H1 (cell line): Measurements from ENCODE around the gene TEKTIP1. TPM values are rescaled to one million over a fixed set of nuclear protein-coding genes. Genes with fewer than 3 reads are reported as not detected.

Experiments used
- CTCF ChIA-PET: fragments of 300-600 bp; sonication (Branson Sonifier 250); formaldehyde crosslinking; loops from one replicate; lab custom pipeline; 2021; ENCODE audit not compliant: partially characterized antibody; lab: Charles Lee
- POLR2A ChIA-PET: fragments of 300-600 bp; sonication (Branson Sonifier 250); formaldehyde crosslinking; loops from one replicate; lab custom pipeline; 2021; ENCODE audit warnings: inconsistent platforms; ENCODE audit not compliant: partially characterized antibody; lab: Charles Lee
- DNase-seq, 2 experiments: peaks; one replicate each; pipeline versions ENCODE4 v3.0.0 to v3.0.0-alpha.2; 2010 to 2022; ENCODE audit warnings: low spot score in 2 of 2, low read depth in 1 of 2, mixed read lengths in 1 of 2
- FAIRE-seq: peaks from 2 replicates; lab custom pipeline; 2011; peaks lifted over from hg19 to GRCh38; lab: Jason Lieb, UNC
- H2AFZ ChIP-seq: 2 replicates; pipeline ENCODE4 v1.8.1; 2012; ENCODE audit warnings: low read length, inconsistent platforms
- H2AK5ac ChIP-seq: 2 replicates; pipeline ENCODE4 v1.6.1; 2013; ENCODE audit warnings: low read depth, low read length
- H2BK120ac ChIP-seq: replicated peaks from 2 replicates; pipeline ENCODE3; 2013; ENCODE audit warnings: low read depth, low read length, inconsistent platforms
- H2BK12ac ChIP-seq: 2 replicates; pipeline ENCODE4 v1.6.1; 2013; ENCODE audit warnings: low read depth, low read length
- H2BK15ac ChIP-seq: 2 replicates; pipeline ENCODE4 v1.6.1; 2013; ENCODE audit warnings: low read length
- H2BK20ac ChIP-seq: 2 replicates; pipeline ENCODE4 v1.6.1; 2013; ENCODE audit warnings: low read length
- H2BK5ac ChIP-seq: 2 replicates; pipeline ENCODE4 v1.6.1; 2013; ENCODE audit warnings: low read depth, low read length
- H3K14ac ChIP-seq: 2 replicates; pipeline ENCODE4 v1.6.1; 2013; ENCODE audit warnings: inconsistent platforms; ENCODE audit not compliant: insufficient read length
- H3K18ac ChIP-seq: 2 replicates; pipeline ENCODE4 v1.6.1; 2013; ENCODE audit warnings: low read length; ENCODE audit errors: extremely low read depth
- H3K23ac ChIP-seq: 2 replicates; pipeline ENCODE4 v1.6.1; 2013; ENCODE audit warnings: inconsistent platforms; ENCODE audit not compliant: insufficient read length
- H3K23me2 ChIP-seq: 2 replicates; pipeline ENCODE4 v1.6.1; 2013; ENCODE audit warnings: low read depth, low read length
- H3K27ac ChIP-seq: 2 replicates; pipeline ENCODE4 v1.6.1; 2011; ENCODE audit warnings: low read depth, low read length, inconsistent platforms
- H3K27me3 ChIP-seq, 4 experiments: replicated peaks in 1 of 4; 1 replicate in 1 of 4; 2 replicates in 3 of 4; pipeline versions ENCODE4 v1.6.1 to v1.8.1; 2011 to 2013; ENCODE audit warnings: low read length in 3 of 4, mild to moderate bottlenecking in 3 of 4, inconsistent platforms in 2 of 4, mixed read lengths in 2 of 4, moderate library complexity in 1 of 4; ENCODE audit not compliant: control insufficient read depth in 3 of 4, insufficient read depth in 3 of 4; ENCODE audit errors: extremely low read depth in 1 of 4
- H3K36me3 ChIP-seq, 4 experiments: 2 replicates each; pipeline versions ENCODE4 v1.6.1 to v1.8.1; 2011 to 2013; ENCODE audit warnings: mild to moderate bottlenecking in 4 of 4, low read length in 3 of 4, moderate library complexity in 2 of 4, control low read depth in 1 of 4, inconsistent platforms in 1 of 4; ENCODE audit not compliant: insufficient read depth in 4 of 4, control insufficient read depth in 2 of 4
- H3K4ac ChIP-seq: replicated peaks from 2 replicates; pipeline ENCODE3; 2013; ENCODE audit warnings: low read length, low read depth, mixed read lengths, inconsistent platforms; ENCODE audit not compliant: insufficient read length
- H3K4me1 ChIP-seq, 4 experiments: replicated peaks in 1 of 4; 1 replicate in 1 of 4; 2 replicates in 3 of 4; pipeline versions ENCODE4 v1.6.1 to v1.8.1; 2011 to 2013; ENCODE audit warnings: low read length in 3 of 4, inconsistent platforms in 2 of 4, mixed read lengths in 1 of 4; ENCODE audit not compliant: insufficient read depth in 4 of 4, control insufficient read depth in 3 of 4
- H3K4me2 ChIP-seq, 2 experiments: 2 replicates each; pipeline versions ENCODE4 v1.6.1 to v1.8.1; 2011 to 2013; ENCODE audit warnings: low read depth in 2 of 2, low read length in 2 of 2, control low read depth in 1 of 2, inconsistent platforms in 1 of 2, mild to moderate bottlenecking in 1 of 2; ENCODE audit not compliant: insufficient read depth in 1 of 2
- H3K4me3 ChIP-seq, 4 experiments: fragments of 200-600, 300-600 bp in 1 of 4; sonication (generic), shearing (Covaris generic), sonication (Bioruptor Twin) in 1 of 4; 2 replicates each; pipeline versions ENCODE4 v1.5.1 to v1.8.1; 2011 to 2016; ENCODE audit warnings: low read length in 4 of 4, low read depth in 3 of 4, control low read depth in 2 of 4, inconsistent platforms in 2 of 4, mild to moderate bottlenecking in 2 of 4, mixed read lengths in 1 of 4, moderate library complexity in 1 of 4; ENCODE audit not compliant: insufficient read depth in 2 of 4; ENCODE audit errors: extremely low read depth in 1 of 4
- H3K56ac ChIP-seq: replicated peaks from 2 replicates; pipeline ENCODE3; 2013; ENCODE audit warnings: low read depth, mild to moderate bottlenecking, mixed read lengths, low read length, inconsistent platforms; ENCODE audit not compliant: insufficient read length
- H3K79me1 ChIP-seq: 2 replicates; pipeline ENCODE4 v1.6.1; 2013; ENCODE audit warnings: low read depth, low read length, control low read depth
- H3K79me2 ChIP-seq, 2 experiments: 2 replicates each; pipeline versions ENCODE4 v1.6.1 to v1.8.1; 2012 to 2013; ENCODE audit warnings: low read length in 2 of 2, mild to moderate bottlenecking in 2 of 2, inconsistent platforms in 1 of 2; ENCODE audit not compliant: insufficient read depth in 2 of 2, control insufficient read depth in 1 of 2
- H3K9ac ChIP-seq, 4 experiments: replicated peaks in 1 of 4; 1 replicate in 1 of 4; 2 replicates in 3 of 4; pipeline versions ENCODE4 v1.6.1 to v1.8.1; 2011 to 2013; ENCODE audit warnings: low read depth in 3 of 4, low read length in 3 of 4, control low read depth in 2 of 4, mild to moderate bottlenecking in 2 of 4, moderate library complexity in 2 of 4, inconsistent platforms in 1 of 4; ENCODE audit errors: extremely low read depth in 1 of 4
- H3K9me3 ChIP-seq, 2 experiments: 2 replicates each; pipeline versions ENCODE4 v1.6.1 to v1.8.1; 2012 to 2013; ENCODE audit warnings: mild to moderate bottlenecking in 2 of 2, moderate library complexity in 2 of 2, control low read depth in 1 of 2, inconsistent platforms in 1 of 2, low read depth in 1 of 2, low read length in 1 of 2, mixed read lengths in 1 of 2; ENCODE audit not compliant: insufficient read depth in 2 of 2
- H4K20me1 ChIP-seq, 2 experiments: replicated peaks in 1 of 2; 2 replicates each; pipeline versions ENCODE3 to v1.8.1; 2011 to 2013; ENCODE audit warnings: inconsistent platforms in 2 of 2, low read length in 2 of 2, mild to moderate bottlenecking in 1 of 2; ENCODE audit not compliant: insufficient read depth in 2 of 2, control insufficient read depth in 1 of 2
- H4K5ac ChIP-seq: 2 replicates; pipeline ENCODE4 v1.6.1; 2013; ENCODE audit warnings: low read length, low read depth, mixed read lengths, inconsistent platforms; ENCODE audit not compliant: insufficient read length
- H4K8ac ChIP-seq: 2 replicates; pipeline ENCODE4 v1.8.0; 2013; ENCODE audit warnings: mild to moderate bottlenecking, moderate library complexity, low read length, inconsistent platforms; ENCODE audit not compliant: insufficient read depth; ENCODE audit errors: extremely low read depth
- H4K91ac ChIP-seq: replicated peaks from 2 replicates; pipeline ENCODE3; 2013; ENCODE audit warnings: low read length, mixed read lengths, inconsistent platforms; ENCODE audit not compliant: insufficient read length
- BCL11A ChIP-seq, 2 experiments: IDR thresholded peaks; one replicate each; pipeline ENCODE4 v1.6.1; 2011; ENCODE audit warnings: low read depth in 2 of 2, low read length in 2 of 2, mild to moderate bottlenecking in 2 of 2
- BRCA1 ChIP-seq: IDR thresholded peaks from 2 replicates; pipeline ENCODE4 v1.6.1; 2012; ENCODE audit warnings: low read depth, low read length, improper control_type of control experiment
- CREB1 ChIP-seq: IDR thresholded peaks from 2 replicates; pipeline ENCODE4 v1.6.1; 2012; ENCODE audit warnings: inconsistent platforms
- CTBP2 ChIP-seq: IDR thresholded peaks from 2 replicates; pipeline ENCODE4 v1.7.0; 2011; ENCODE audit warnings: borderline replicate concordance, mild to moderate bottlenecking, moderate library complexity, mixed read lengths, low read length; ENCODE audit not compliant: insufficient read depth, insufficient read length
- EGR1 ChIP-seq: IDR thresholded peaks from 2 replicates; pipeline ENCODE4 v1.6.1; 2011; ENCODE audit warnings: low read depth, low read length, borderline replicate concordance
- FOSL1 ChIP-seq: IDR thresholded peaks from 2 replicates; pipeline ENCODE4 v1.6.1; 2011; ENCODE audit warnings: mild to moderate bottlenecking, low read depth, low read length, moderate library complexity; ENCODE audit not compliant: insufficient read depth
- RNF2 ChIP-seq: fragments of 200-900, 300-1000 bp; sonication (generic); IDR thresholded peaks from 2 replicates; pipeline ENCODE4 v1.7.1; 2016; ENCODE audit warnings: borderline replicate concordance, low read depth, mild to moderate bottlenecking, antibody characterized with exemption, low read length; ENCODE audit not compliant: poor library complexity, severe bottlenecking; ENCODE audit errors: missing control alignments
- SP2 ChIP-seq: IDR thresholded peaks from 2 replicates; pipeline ENCODE4 v1.6.1; 2012; ENCODE audit warnings: mild to moderate bottlenecking, low read length, inconsistent platforms
- TBP ChIP-seq: IDR thresholded peaks from 2 replicates; pipeline ENCODE4 v1.6.1; 2011; ENCODE audit warnings: low read depth, low read length, improper control_type of control experiment
- WGBS, 2 experiments: shearing (Covaris generic) in 1 of 2; methylation state at CpG; one replicate each; pipeline versions ENCODE4 v1.1.6 to v1.1.7; 2013 to 2015; ENCODE audit warnings: low lambda C conversion rate in 2 of 2, mixed read lengths in 2 of 2, inconsistent platforms in 1 of 2, low coverage in 1 of 2, missing lambda C conversion rate in 1 of 2; ENCODE audit not compliant: insufficient replicate concordance in 2 of 2, insufficient coverage in 1 of 2, insufficient read length in 1 of 2; ENCODE audit errors: extremely low coverage in 1 of 2, missing lambda C conversion rate in 1 of 2; 5-methylcytosine and 5-hydroxymethylcytosine counted together
- polyA plus RNA-seq, 7 experiments: library from polyadenylated mRNA; depleted of rRNA in 3 of 7; stranded (reverse) in 5 of 7; unstranded in 2 of 7; fragments of >200 nt in 5 of 7; fragments of 200-250 nt in 2 of 7; gene quantifications; 1 replicate in 5 of 7; 2 replicates in 1 of 7; 4 replicates in 1 of 7; pipeline versions ENCODE4 v1.2.1 to v1.2.3, GENCODE V29; 2011 to 2013; ENCODE audit warnings: missing spikeins in 2 of 7, mixed read lengths in 2 of 7
- total RNA-seq: library from RNA; stranded (reverse); fragmentation: NEBNext Ultra II Directional; extraction: Animal tissue kit (Norgen Biotek cat#: 25700); gene quantifications from 2 replicates; pipeline ENCODE4 v1.2.1, GENCODE V29; 2021

The TEKTIP1 gene
- total and polyA plus RNA-seq, 2 of the 8 experiments (the other 6 are each of a cell fraction or from before 2014, with no cell fraction given) = 1.1 TPM; not detected in 1

DNA sequence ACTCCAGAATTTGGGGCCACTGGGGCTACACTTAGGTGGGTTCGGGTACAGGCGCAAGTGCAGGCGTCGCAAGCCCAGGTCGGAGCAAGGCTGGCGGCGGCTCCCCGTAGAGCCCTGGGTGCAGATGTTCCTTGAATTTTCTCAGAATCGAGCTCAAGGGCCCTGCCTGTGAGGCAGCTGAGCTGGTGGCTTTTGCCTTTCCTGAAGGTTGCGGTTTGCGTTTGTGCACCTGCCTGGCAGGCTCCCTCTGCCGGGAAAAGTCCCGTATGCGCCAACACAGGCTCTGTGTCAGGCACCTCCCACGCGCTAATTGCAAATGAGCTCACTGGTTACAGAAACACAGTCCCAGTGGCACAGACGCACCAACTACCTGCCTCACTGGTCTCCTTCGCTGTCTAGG, 44.4 kb upstream of the TEKTIP1 start:
- H3K79me1 ChIP-seq = no peaks in the 10 kb centered on the region; the same call in none of the 2 replicates
- no peak overlapping the region; the same call in 1 of the 2 replicates for H4K8ac ChIP-seq
- no peak overlapping the region for H2BK120ac ChIP-seq
- H3K56ac ChIP-seq = no peak overlapping the region
- H4K91ac ChIP-seq = no peak overlapping the region
- H3K23me2 ChIP-seq = peaks cover under 1% of the 10 kb centered on the region; the same call in 1 of the 2 replicates
- H2AFZ ChIP-seq = no peak overlapping the region
- peaks cover 1 to 8% of the 10 kb centered on the region in 2 experiments for H4K20me1 ChIP-seq
- no peak overlapping the region for H2BK12ac ChIP-seq
- DNase-seq (no peak), FAIRE-seq (no peak)
- H2BK20ac ChIP-seq = no peak overlapping the region
- H2AK5ac ChIP-seq = no peak overlapping the region
- no peak overlapping the region for H4K5ac ChIP-seq
- H3K36me3 ChIP-seq = peaks cover 4 to 30% (median 16%) of the 10 kb centered on the region in 4 experiments; a peak in 7 of 8 replicates
- no peaks in the 10 kb centered on the region for H3K9me3 ChIP-seq
- H3K23ac ChIP-seq = no peak overlapping the region
- no peaks in the 10 kb centered on the region; a peak in 1 of 7 replicates for H3K4me1 ChIP-seq
- POLR2A ChIA-PET = interaction anchor here (0.7 to 2.2 kb wide), 6 partner anchors 9 to 203 kb away, joined by 3 to 10 read pairs (median 7); partner anchors contain the start of gene SMIM44
- 96% methylated on average over 18 of the region's 18 CpGs; no CpG with 5 or more reads in 1 of the 2 experiments for WGBS, 2 experiments
- no peak overlapping the region; the same call in 1 of the 2 replicates for H2BK5ac ChIP-seq
- H3K4me3 ChIP-seq = no peak overlapping the region
- CTCF ChIA-PET = interaction anchor here (0.6 to 2.5 kb wide), 4 partner anchors 8 to 242 kb away, joined by 3 to 30 read pairs (median 3); partner anchors contain the start of gene SMIM44
- H3K14ac ChIP-seq = no peak overlapping the region
- H3K27me3 ChIP-seq = no peaks in the 10 kb centered on the region
- peaks cover 0 to 22% of the 10 kb centered on the region in 2 experiments; a peak in 2 of 4 replicates for H3K79me2 ChIP-seq
- no peak overlapping the region for H3K9ac ChIP-seq
- no peak overlapping the region for H3K4me2 ChIP-seq
- H2BK15ac ChIP-seq = no peak overlapping the region
- no peak overlapping the region for H3K27ac ChIP-seq
- H3K18ac ChIP-seq = no peak overlapping the region
- no peak for TF ChIP-seq TBP
- TF ChIP-seq CREB1 = no peak
- no peak for TF ChIP-seq SP2
- no peak for TF ChIP-seq BCL11A (IDR thresholded peaks at IDR 0.05; ENCODE audit: low read depth in 2 of 2, low read length in 2 of 2)
- no peak for TF ChIP-seq RNF2
- TF ChIP-seq BRCA1 = no peak
- TF ChIP-seq CTBP2 = no peak
- no peak for TF ChIP-seq EGR1
- no peak for TF ChIP-seq FOSL1
- TF ChIP-seq, all 59 proteins: peak for 0
- no peak overlapping the region for H3K4ac ChIP-seq
